Activated CD8-positive, alpha-beta T cell treated with anti-CD3 and anti-CD28 coated beads for 36 hours (primary cell): ENCODE measurements around the gene YTHDF1. TPM values are rescaled to one million over a fixed set of nuclear protein-coding genes. Genes with fewer than 3 reads are reported as not detected.

ENCODE experiments used
- ATAC-seq: fragments of 200-7000 bp; cut with Tn5 transposase; one replicate; pipeline ENCODE4 v1.10.0; 2021; ENCODE audit warnings: mild to moderate bottlenecking, moderate library complexity
- CTCF ChIA-PET: fragments of 350-600 bp; sonication (Branson Sonifier 250); formaldehyde crosslinking; loops from one replicate; lab custom pipeline; 2021; ENCODE audit warnings: antibody characterized with exemption; lab: Charles Lee
- POLR2A ChIA-PET: fragments of 350-600 bp; sonication (Branson Sonifier 250); formaldehyde crosslinking; loops from one replicate; lab custom pipeline; 2021; ENCODE audit warnings: antibody characterized with exemption; lab: Charles Lee
- DNase-seq: peaks from one replicate; pipeline ENCODE4 v3.0.0-alpha.2; 2020
- H3K27ac Mint-ChIP-seq: one replicate; pipeline ENCODE4 v1.8.0; 2021; ENCODE audit warnings: mild to moderate bottlenecking, mixed read lengths
- H3K27me3 Mint-ChIP-seq: one replicate; pipeline ENCODE4 v1.8.0; 2021; ENCODE audit warnings: mixed read lengths
- H3K36me3 Mint-ChIP-seq: one replicate; pipeline ENCODE4 v1.8.0; 2021; ENCODE audit warnings: low read depth, mixed read lengths
- H3K4me1 Mint-ChIP-seq: one replicate; pipeline ENCODE4 v1.8.0; 2021; ENCODE audit warnings: low read depth, mixed read lengths
- H3K4me3 Mint-ChIP-seq: one replicate; pipeline ENCODE4 v1.8.0; 2021; ENCODE audit warnings: mild to moderate bottlenecking, moderate library complexity, mixed read lengths
- H3K9me3 Mint-ChIP-seq: one replicate; pipeline ENCODE4 v1.8.0; 2021; ENCODE audit warnings: mixed read lengths
- CTCF ChIP-seq: fragments of 200-600 bp; IDR thresholded peaks from one replicate; pipeline ENCODE4 v1.8.0; 2022; ENCODE audit warnings: antibody characterized with exemption, mild to moderate bottlenecking
- intact Hi-C: fragments of 100-400 bp; cut with micrococcal nuclease; formaldehyde crosslinking; loops from one replicate; pipeline ENCODE4 v1.10.0; 2022
- total RNA-seq, 2 experiments: library from RNA; stranded (reverse); gene quantifications; one replicate each; pipeline ENCODE4 v1.2.3, GENCODE V29; 2021

YTHDF1 gene
- total RNA-seq, 2 experiments from 2014 or later, result 31.0 TPM

- Mint-ChIP-seq H3K27me3 (no peaks in the 10 kb centered on the region), H3K27ac (no peak overlapping the region), H3K9me3 (no peaks in the 10 kb centered on the region), H3K4me1 (no peaks in the 10 kb centered on the region), H3K4me3 (no peak overlapping the region), H3K36me3 (no peaks in the 10 kb centered on the region)
- no peak for DNase-seq
- no peak for ATAC-seq
- TF ChIP-seq CTCF, result no peak
- POLR2A ChIA-PET, result no interaction called here
- intact Hi-C loops, result no loop called here
- CTCF ChIA-PET, result interaction anchor here (1.1 kb wide), 1 partner anchor 60 kb away, joined by 5 read pairs; no protein-coding TSS in a partner anchor
These were observed 52.8 kb downstream of the YTHDF1 start for GRCh38 chr20:63163171-63163570.

- Mint-ChIP-seq H3K4me1 (no peaks in the 10 kb centered on the region), H3K9me3 (no peaks in the 10 kb centered on the region), H3K36me3 (no peaks in the 10 kb centered on the region), H3K27ac (no peak overlapping the region), H3K4me3 (no peak overlapping the region), H3K27me3 (no peaks in the 10 kb centered on the region)
- ChIA-PET CTCF (interaction anchor here (1.1 kb wide), 1 partner anchor 61 kb away, joined by 5 read pairs; no protein-coding TSS in a partner anchor), POLR2A (no interaction called here)
- no peak for DNase-seq
- ATAC-seq, result no peak
- TF ChIP-seq CTCF, result no peak
- intact Hi-C loops, result no loop called here
These were observed 53.6 kb downstream of the YTHDF1 start for GRCh38 chr20:63162206-63162795.

GRCh38 chr20:63161176-63161651, 54.7 kb downstream of the YTHDF1 start:
- H3K9me3 Mint-ChIP-seq, result no peaks in the 10 kb centered on the region
- no peak for ATAC-seq

GRCh38 chr20:63160641-63161175, 55.2 kb downstream of the YTHDF1 start:
- TF ChIP-seq CTCF, result no peak
- intact Hi-C loops, result no loop called here
- Mint-ChIP-seq H3K4me3 (no peak overlapping the region), H3K4me1 (no peaks in the 10 kb centered on the region), H3K9me3 (no peaks in the 10 kb centered on the region), H3K36me3 (no peaks in the 10 kb centered on the region), H3K27ac (no peak overlapping the region), H3K27me3 (no peaks in the 10 kb centered on the region)
- CTCF ChIA-PET, result interaction anchor here (0.7 kb wide), 1 partner anchor 104 kb away, joined by 3 read pairs; no protein-coding TSS in a partner anchor
- POLR2A ChIA-PET, result no interaction called here
- DNase-seq (no peak), ATAC-seq (no peak)

More at GRCh38 chr20:63161176-63161651, 54.7 kb downstream of the YTHDF1 start:
- DNase-seq, result no peak
- no peaks in the 10 kb centered on the region for H3K27me3 Mint-ChIP-seq
- H3K27ac Mint-ChIP-seq, result no peak overlapping the region
- ChIA-PET CTCF (no interaction called here), POLR2A (no interaction called here)
- no peaks in the 10 kb centered on the region for H3K4me1 Mint-ChIP-seq
- no peak overlapping the region for H3K4me3 Mint-ChIP-seq
- no peak for TF ChIP-seq CTCF
- intact Hi-C loops, result no loop called here
- no peaks in the 10 kb centered on the region for H3K36me3 Mint-ChIP-seq
